GM18861 (cell line): Measurements from ENCODE around the gene AGPAT4.

ENCODE experiments used
- ATAC-seq: cut with Tn5 transposase; IDR thresholded peaks from one replicate; pipeline ENCODE4 v1.9.1; 2021; ENCODE audit not compliant: unreplicated experiment

AGPAT4 gene

DNA sequence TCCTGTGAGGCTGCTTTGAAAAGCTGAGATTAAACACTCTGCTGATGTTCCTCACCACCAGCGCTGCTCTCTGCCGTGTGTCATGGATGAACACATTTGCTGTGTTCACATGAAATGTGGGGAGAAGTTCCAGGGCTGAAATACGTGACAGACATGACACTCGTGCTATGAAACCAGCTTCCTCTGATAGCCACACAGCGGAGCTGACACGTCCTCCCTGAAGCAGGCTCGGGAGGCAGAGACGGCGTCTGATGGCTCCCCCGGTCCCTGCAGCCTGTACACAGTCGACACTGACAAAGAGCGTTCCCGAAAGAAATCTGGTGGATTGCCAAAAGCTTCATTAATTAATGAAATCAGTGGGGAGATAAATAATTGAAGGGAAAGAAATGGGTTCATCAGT is 17.5 kb downstream of the AGPAT4 start:
- ATAC-seq, result no peak

DNA sequence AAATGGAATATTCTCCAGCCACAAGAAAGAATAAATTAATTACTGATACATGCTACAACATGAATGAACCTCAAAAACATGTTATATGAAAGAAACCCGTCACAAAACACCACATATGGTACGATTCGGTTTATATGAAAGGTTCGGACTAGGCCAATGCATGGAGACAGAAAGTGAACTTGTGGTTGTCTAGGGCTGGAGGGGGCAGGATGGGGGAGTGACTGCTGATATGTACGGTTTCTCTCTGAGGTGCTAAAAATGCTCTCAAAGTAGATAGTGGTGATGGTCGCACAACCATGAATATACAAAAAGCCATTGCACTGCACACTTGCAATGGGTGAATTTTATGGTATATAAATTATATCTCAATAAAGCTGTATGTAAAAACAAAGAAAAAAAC is 18.3 kb downstream of the AGPAT4 start:
- no peak for ATAC-seq

- no peak for ATAC-seq
Measured at GRCh38 chr6:161254464-161255253, 19.2 kb downstream of the AGPAT4 start.

- ATAC-seq, result no peak
Measured at GRCh38 chr6:161254126-161254463, 19.8 kb downstream of the AGPAT4 start.

GRCh38 chr6:161251345-161251744 is 22.5 kb downstream of the AGPAT4 start:
- no peak for ATAC-seq

- ATAC-seq, result no peak
Measured at GRCh38 chr6:161249327-161249726, 24.5 kb downstream of the AGPAT4 start.

DNA sequence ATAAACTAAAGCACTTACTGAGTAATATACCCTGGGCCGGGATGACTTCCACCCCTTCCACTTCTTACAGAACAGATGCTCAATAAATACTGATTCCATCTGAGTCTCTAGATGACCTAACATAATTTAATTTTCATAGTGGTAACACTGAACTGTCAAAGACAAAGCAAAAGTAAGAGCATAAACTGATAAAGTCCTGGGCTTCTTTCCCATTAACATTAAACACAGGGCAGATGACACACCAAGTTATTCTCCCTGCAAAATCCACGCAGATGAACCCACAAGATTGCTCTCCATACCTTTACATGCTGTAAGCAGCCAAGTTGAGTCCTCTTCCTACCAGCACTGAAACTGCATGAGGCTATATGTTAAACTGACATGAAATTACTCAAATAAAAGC is 27.1 kb downstream of the AGPAT4 start:
- ATAC-seq, result no peak

DNA sequence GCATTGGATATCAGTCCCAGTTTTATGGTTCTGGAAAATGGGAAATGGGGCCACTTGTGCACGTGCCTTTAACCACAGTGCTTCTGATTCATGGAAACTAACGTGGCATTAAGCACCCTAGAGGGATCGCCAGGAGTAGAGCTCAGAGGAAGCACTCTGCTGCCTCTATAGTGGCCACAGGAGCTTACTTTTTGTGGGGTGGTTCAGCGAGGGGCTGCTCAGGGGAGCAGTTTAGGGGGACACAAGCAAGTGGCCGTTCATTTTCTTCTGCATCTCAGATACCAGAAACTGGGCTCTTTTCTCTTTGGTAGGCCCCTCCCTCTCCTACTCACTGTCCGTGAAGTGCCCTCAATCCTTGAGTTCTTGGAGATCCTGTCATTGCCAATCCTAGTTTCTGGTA is 28.5 kb downstream of the AGPAT4 start:
- no peak for ATAC-seq

DNA sequence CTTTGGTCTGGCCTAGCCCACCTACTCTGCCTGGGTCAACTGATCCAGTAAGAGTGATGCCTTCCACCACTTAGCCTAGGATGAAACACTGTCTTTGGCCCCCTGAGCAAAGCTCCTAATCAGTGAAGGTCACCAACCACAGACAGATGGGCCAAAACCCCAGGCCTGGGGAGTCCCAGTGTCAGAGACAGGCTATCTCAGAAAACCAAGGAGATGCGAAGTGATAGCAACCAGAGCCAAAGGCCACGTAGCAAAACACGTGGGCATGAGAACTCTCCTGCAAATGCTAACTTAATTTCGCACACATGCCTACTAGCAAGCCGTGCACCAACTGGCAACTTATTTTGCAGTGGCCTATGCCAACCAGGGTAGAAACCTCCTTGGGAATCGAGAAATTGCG is 29.1 kb downstream of the AGPAT4 start:
- ATAC-seq, result no peak

DNA sequence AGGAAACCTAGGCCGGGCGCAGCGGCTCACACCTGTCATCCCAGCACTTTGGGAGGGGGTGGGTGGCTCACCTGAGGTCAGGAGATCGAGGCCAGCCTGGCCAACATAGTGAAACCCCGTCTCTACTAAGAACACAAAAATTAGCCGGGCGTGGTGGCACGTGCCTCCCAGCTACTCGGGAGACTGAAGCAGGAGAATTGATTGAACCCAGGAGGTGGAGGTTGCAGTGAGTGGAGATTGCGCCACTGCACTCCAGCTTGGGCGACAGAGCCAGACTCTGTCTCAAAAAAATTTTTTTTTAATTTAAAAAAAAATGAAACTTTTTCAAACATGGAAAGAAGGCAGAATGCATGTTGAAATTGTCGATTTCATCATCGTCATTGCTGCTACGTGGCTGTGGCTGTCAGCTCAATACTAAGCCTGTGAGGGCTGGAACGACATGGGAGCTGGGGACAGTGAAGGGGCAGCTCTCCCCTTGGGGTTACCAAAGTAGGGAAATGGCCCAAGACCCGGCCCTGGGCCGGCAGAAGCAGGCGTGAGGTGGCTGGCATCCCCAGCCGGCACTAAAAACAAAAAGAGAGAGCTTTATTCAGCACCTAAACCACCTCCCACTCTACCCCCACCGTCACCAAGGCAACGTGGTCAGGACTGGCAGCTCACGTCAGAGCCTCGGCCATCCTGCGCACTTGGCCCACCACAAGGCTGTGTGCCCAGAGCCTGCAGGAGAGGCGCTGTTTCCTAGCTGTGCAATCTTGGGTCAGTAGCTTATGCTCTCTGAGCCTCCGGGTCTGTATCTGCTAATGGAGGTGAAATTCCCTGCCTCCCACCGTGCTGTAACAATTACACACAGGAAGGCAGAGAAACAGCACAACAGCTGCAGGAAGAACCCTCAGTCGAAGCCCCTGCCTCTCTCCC is 30.8 kb downstream of the AGPAT4 start:
- ATAC-seq, result no peak

DNA sequence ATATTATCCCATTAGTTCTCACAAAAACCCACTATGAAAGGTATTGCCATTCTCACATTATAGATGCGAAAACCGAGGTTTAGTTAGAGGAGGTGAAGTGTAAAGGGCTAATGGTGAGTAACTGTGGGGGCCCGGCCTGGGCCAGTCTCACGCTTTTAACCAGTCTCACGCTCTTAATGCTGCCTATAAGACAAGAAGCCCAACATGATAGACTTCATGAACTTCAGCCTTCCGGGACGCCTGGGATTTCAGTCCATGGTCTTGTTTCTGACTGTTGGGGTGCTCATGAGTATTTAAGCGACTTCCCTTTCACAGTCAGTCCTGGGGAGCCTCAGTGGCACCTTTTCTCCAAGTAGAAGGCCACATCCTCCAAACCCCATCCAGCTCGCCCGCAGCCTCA is 31.7 kb downstream of the AGPAT4 start:
- no peak for ATAC-seq

- no peak for ATAC-seq
Measured at GRCh38 chr6:161239001-161239400, 34.9 kb downstream of the AGPAT4 start.

DNA sequence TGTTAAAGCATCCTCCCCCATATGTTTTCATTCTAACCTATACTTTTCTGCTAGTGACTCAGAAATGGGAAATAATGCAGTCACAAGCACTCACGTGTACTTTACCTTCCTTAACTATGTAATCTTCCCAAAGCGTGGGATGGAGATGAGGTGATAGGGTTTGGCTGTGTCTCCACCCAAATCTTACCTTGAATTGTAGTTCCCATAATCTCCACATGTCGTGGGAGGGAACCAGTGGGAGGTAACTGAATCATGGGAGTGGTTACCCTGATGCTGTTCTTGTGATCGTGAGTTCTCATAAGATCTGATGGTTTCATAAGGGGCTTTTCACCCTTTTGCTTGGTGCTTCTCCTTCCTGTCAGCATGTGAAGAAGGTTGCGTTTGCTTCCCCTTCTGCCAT is 35.4 kb downstream of the AGPAT4 start:
- ATAC-seq, result no peak

DNA sequence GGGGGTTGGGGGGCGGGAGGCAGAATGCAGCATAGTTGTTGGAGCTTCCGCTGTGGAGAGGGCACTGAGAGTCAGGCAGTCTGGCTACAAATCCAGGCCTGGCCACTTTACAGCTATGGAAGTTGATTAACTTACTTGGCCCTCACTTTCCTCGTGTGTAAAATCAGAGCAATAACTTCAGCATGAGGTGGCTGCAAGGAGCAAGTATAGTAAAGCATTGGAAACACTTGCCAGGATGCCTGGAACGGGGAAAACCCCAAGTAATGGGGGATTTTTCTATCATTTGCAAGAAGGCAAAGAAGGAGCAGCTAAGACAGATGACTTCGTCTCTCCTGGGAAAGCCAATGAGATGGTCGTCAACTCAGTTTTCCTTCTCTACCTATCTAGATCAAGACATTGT is 35.8 kb downstream of the AGPAT4 start:
- no peak for ATAC-seq

- ATAC-seq, result no peak
Measured at GRCh38 chr6:161237176-161237575, 36.7 kb downstream of the AGPAT4 start.

- no peak for ATAC-seq
Measured at GRCh38 chr6:161235776-161236633, 37.9 kb downstream of the AGPAT4 start.

GRCh38 chr6:161233986-161234661 is 39.7 kb downstream of the AGPAT4 start:
- no peak for ATAC-seq

DNA sequence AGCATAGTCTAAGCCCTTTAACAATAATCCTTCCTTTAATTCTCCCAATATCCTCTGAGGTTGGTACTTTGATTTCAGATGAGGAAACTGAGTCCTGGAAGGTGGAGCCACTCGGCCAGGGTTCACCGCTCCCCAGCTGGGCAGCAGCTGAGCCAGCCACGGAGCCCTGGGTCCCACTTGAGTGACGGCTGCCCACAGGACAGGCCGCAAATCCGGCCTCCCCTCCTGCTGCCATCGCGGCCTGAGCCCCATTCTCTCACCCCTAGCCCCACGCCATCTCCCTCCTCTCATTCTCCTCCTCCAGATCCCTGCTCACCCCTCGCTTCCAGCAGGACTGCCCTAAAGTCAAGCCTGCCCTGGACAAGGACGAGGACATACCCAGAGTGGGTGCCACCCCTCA is 41.4 kb downstream of the AGPAT4 start:
- no peak for ATAC-seq

DNA sequence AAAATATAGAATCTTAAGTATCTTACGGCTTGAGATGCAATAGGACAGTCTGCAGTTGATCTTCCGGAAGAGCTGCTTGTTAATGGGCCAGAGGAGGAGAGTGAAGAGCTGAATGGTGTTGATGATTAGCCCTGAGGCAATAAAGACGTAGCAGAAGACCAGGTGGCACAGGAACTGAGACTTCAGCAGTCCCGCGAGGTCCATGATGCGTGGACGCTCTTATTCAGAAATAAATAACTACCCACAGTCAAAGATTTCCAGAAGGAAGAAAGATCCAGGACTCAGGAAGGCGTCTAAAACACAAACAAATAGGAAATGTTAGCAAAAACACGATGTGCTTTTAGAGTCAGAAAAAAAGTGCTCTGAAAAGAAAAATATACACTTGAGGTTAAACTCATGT is 41.9 kb downstream of the AGPAT4 start:
- ATAC-seq, result no peak

DNA sequence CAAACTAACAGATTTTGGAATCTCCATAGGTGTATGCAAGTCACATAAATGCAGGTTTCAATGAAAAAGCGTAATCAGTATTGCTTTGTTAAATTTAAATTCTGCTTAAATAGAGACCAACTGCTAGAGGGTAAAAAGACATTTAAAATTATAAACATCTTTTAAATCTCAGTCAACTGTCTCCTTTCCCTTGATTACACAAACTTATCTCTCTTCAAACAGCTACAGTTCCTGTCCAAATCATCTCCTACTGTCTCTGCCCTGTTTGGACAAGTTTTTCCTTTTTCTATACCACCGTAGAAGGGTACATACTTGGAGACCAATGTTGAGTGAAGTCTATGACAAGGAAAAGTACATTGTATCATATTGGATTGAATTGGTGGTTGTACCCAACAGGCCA is 43.5 kb downstream of the AGPAT4 start:
- ATAC-seq, result no peak
